AG04450 (cell line): Measurements from ENCODE around the gene PSMA8. TPM values are rescaled to one million over a fixed set of nuclear protein-coding genes. Genes with fewer than 3 reads are reported as not detected.

Source experiments
- CTCF ChIA-PET: fragments of 300-600, 350-600 bp; formaldehyde crosslinking; extraction: SDS; loops from one replicate; lab custom pipeline; 2022; ENCODE audit warnings: antibody characterized with exemption, inconsistent platforms; lab: Charles Lee
- POLR2A ChIA-PET: fragments of 350-600 bp; formaldehyde crosslinking; extraction: SDS; loops from one replicate; lab custom pipeline; 2021; ENCODE audit warnings: antibody characterized with exemption, inconsistent platforms; lab: Yijun Ruan, JAX
- DNase-seq: peaks from one replicate; pipeline ENCODE4 v3.0.0-alpha.2; 2011; ENCODE audit warnings: low read depth, low spot score
- H3K27ac ChIP-seq: one replicate; pipeline ENCODE4 v1.5.1; 2012; ENCODE audit warnings: low read depth, low read length, control low read depth
- H3K27me3 ChIP-seq: one replicate; pipeline ENCODE4 v1.6.0; 2012; ENCODE audit warnings: low read length; ENCODE audit not compliant: control insufficient read depth, insufficient read depth
- H3K4me3 ChIP-seq: 2 replicates; pipeline ENCODE4 v1.5.1; 2011; ENCODE audit warnings: mild to moderate bottlenecking, low read depth, low read length, control low read depth
- H3K9me3 ChIP-seq: 2 replicates; pipeline ENCODE4 v1.5.1; 2012; ENCODE audit warnings: low read length; ENCODE audit not compliant: control insufficient read depth, insufficient read depth
- polyA plus RNA-seq: library from polyadenylated mRNA; depleted of rRNA; stranded (reverse); fragments of >200 nt; gene quantifications from 2 replicates; pipeline ENCODE4 v1.2.3, GENCODE V29; 2011
- TF ChIP-seq, protein P1 (sequence below): IDR thresholded peaks from 2 replicates; pipeline ENCODE4 v1.5.1; 2011; ENCODE audit warnings: low read depth, low read length, control low read depth, inconsistent platforms

The PSMA8 gene
- polyA plus RNA-seq, 1 experiment = not detected

DNA sequence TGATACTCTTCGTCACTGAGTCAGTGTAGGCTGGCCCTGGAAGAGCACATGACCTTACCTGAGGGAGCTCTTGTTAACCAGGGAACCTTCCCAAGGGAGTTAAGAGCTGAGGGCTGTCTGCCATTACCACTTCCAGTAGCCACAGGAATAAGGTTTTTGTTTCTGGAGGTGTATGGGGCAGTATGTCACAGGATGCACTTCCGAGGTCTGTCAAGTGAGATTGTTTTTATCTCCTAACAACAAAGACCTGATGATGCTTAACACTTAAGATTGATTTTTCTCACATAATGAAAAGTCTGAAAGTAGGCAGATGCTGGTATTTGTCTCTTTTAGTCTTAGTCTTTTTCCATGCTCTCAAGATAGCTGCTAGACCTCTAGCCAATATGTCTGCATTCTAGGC lies 41.8 kb downstream of the PSMA8 start:
- no peak overlapping the region for H3K27ac ChIP-seq
- H3K9me3 ChIP-seq = no peaks in the 10 kb centered on the region
- TF ChIP-seq, protein P1, sequence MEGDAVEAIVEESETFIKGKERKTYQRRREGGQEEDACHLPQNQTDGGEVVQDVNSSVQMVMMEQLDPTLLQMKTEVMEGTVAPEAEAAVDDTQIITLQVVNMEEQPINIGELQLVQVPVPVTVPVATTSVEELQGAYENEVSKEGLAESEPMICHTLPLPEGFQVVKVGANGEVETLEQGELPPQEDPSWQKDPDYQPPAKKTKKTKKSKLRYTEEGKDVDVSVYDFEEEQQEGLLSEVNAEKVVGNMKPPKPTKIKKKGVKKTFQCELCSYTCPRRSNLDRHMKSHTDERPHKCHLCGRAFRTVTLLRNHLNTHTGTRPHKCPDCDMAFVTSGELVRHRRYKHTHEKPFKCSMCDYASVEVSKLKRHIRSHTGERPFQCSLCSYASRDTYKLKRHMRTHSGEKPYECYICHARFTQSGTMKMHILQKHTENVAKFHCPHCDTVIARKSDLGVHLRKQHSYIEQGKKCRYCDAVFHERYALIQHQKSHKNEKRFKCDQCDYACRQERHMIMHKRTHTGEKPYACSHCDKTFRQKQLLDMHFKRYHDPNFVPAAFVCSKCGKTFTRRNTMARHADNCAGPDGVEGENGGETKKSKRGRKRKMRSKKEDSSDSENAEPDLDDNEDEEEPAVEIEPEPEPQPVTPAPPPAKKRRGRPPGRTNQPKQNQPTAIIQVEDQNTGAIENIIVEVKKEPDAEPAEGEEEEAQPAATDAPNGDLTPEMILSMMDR = no peak
- H3K4me3 ChIP-seq = no peak overlapping the region
- no peak for DNase-seq
- ChIA-PET CTCF (no interaction called here), POLR2A (no interaction called here)
- H3K27me3 ChIP-seq = no peaks in the 10 kb centered on the region

DNA sequence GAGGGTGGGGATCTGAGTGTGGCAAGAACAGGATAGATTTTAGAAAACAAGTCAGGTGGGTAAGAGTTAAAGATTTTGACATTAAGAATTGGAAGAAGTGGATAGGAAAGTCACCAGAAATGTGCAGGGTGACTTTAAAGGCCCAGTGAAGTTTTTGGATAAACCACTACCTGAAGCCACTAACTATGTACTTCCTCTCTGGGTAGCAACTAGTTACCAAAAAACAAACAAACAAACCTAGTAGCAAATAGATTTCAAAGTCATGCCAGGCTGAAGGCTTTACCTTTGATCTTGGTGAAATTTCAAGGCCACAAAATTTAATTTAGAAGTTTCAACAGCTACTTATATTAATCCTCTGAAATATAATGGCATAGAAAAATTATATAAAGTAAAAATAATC lies 42.5 kb downstream of the PSMA8 start:
- H3K4me3 ChIP-seq = no peak overlapping the region
- CTCF ChIA-PET = no interaction called here
- POLR2A ChIA-PET = no interaction called here

DNA sequence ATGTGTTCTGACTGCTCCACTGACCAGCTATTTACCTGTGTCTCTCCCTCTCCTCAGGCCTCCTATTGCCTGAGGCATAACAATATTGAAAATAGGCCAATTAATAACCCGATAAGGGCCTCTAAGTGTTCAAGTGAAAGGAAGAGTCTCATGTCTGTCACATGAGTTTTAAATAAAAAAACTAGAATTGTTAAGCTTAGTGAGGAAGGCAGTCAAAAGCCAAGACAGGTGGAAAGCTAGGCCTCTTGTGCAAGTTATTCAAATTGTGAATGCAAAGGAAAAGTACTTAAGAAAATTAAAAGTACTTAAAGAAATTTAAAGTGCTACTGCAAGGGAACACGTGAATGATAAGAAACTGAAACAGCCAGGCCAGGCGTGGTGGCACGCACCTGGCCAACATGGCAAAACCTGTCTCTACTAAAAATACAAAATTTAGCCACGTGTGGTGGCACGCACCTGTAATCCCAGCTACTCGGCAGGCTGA lies 47.7 kb downstream of the PSMA8 start:
- H3K27ac ChIP-seq = no peak overlapping the region
- POLR2A ChIA-PET = no interaction called here
- H3K9me3 ChIP-seq = no peaks in the 10 kb centered on the region
- no peak for DNase-seq
- CTCF ChIA-PET = no interaction called here
- H3K27me3 ChIP-seq = no peaks in the 10 kb centered on the region
- TF ChIP-seq, protein P1 = no peak
- no peak overlapping the region for H3K4me3 ChIP-seq

More for the DNA sequence above, 42.5 kb downstream of the PSMA8 start:
- no peak for DNase-seq
- Histone ChIP-seq H3K27me3 (no peaks in the 10 kb centered on the region), H3K27ac (no peak overlapping the region), H3K9me3 (no peaks in the 10 kb centered on the region)
- TF ChIP-seq, protein P1 = no peak

DNA sequence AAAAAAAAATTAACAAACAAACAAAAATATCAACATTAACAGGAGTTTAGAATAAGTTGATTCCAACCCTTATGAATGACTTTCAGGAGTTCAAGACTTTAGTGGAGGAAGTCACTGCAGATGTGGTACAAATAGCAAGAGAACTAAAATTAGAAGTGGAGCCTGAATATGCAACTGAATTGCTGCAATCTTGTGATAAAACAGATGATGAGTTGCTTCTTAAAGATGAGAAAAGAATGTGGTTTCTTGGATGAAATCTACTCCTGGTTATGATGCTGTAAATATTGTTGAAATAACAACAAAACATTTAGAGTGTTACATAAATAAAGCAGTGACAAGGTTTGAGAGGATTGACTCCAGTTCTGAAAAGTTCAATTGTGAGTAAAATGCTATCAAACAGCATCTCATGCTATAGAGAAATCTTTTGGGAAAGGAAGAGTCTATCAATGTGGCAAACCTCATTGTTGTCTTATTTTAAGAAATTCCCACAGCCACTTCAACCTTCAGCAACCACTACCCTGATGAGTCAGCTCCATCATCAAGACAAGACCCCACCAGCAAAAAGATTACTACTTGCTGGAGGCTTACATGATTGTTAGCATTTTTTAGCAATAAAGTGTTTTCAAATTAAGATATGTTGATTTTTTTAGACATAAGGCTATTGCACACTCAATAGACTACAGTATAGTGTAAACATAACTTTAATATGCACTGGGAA lies 49.9 kb downstream of the PSMA8 start:
- Histone ChIP-seq H3K27ac (no peak overlapping the region), H3K27me3 (no peaks in the 10 kb centered on the region), H3K4me3 (no peak overlapping the region), H3K9me3 (no peaks in the 10 kb centered on the region)
- POLR2A ChIA-PET = no interaction called here
- no peak for DNase-seq
- TF ChIP-seq, protein P1 = no peak
- CTCF ChIA-PET = no interaction called here

DNA sequence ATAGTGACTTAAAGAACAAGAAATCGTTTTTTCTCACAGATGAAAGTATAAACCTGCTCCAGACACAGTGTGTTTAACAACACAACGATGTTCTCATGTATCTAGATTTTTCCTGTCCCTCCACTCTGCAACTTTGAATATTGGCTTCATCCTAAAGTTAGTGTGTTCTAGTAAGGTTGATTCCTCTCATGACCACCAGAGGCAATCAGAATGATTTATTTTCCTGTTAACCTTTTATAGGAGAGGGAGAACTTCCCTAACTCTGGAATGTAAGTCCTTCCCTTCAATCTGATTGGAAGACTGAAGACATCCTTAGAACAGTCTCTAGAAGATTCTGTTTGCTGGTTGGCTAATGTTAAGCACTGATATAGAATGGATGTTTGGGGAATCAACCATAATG lies 51.6 kb downstream of the PSMA8 start:
- Histone ChIP-seq H3K4me3 (no peak overlapping the region), H3K27ac (no peak overlapping the region), H3K27me3 (no peaks in the 10 kb centered on the region), H3K9me3 (no peaks in the 10 kb centered on the region)
- DNase-seq = no peak
- POLR2A ChIA-PET = no interaction called here
- TF ChIP-seq, protein P1 = no peak; the same call in 1 of the 2 replicates
- CTCF ChIA-PET = no interaction called here
